Measurements from ENCODE around the gene WNT8B.

Gene WNT8B

GRCh38 chr10:100519311-100520051 lies 56.7 kb downstream of the WNT8B start, which contains the start of gene SEC31B:
Gene SEC31B (minus strand): TSS chr10:100519861. CDS start chr10:100516952, 2,909 bp downstream.
- DNase-seq (ENCODE audit: low spot score): no peak

DNA sequence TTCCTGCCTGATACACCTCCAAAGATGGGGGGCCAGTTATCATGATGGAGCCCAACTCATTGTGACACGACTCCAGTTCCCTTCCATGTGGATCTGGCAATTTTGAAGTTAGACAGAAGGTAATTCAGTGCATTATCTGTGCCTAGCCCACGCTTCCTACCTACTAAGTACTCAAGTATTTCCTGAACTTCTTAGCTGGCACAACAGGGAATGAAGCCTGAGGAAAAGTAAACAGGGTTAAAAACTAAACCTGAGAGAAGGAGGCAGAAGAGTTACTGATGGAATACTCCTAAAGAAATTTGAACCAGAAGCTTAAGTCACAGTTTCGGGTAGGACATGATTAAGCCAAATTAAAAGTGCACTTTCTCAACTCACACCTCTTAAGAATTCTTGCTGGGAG lies 58.0 kb downstream of the WNT8B start:
- DNase-seq (ENCODE audit: low spot score): no peak

GRCh38 chr10:100522107-100522801 lies 59.4 kb downstream of the WNT8B start:
- no peak for DNase-seq (ENCODE audit: low spot score)

DNA sequence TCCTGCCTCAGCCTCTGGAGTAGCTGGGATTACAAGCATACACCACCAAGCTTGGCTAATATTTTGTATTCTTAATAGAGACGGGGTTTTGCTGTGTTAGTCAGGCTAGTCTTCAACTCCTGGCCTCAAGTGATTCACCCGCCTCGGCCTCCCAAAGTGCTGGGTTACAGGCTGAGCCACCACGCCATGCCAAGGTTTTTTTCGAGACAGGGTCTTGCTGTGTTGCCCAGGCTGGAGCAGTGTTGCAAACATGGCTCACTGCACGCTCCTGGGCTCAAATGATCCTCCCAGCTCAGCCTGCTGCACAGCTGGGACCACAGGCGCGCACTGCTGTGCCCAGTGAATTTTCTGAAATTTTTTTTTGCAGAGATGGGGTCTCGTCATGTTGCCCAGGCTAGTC lies 60.1 kb downstream of the WNT8B start:
- DNase-seq (ENCODE audit: low spot score): no peak

DNA sequence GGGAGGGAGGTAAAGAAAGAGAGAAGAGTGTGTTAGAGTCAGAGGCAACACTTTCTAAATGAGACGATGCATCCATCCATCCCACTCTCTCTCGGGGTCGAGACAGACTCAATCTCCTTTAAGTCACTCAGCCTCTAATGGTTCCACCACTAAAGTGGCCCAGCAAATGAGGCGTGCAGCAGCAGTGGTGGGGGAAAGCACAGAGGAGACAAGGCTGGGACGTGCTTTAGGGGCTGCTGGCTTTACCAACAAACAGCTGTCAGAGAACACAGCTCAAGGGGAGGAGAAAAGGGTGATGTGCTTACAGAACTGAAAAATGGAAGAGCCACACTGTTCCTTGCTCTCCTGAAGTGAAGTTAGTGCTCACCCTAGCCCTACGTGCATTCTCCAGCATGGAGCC lies 61.4 kb downstream of the WNT8B start:
- DNase-seq (ENCODE audit: low spot score): no peak

DNA sequence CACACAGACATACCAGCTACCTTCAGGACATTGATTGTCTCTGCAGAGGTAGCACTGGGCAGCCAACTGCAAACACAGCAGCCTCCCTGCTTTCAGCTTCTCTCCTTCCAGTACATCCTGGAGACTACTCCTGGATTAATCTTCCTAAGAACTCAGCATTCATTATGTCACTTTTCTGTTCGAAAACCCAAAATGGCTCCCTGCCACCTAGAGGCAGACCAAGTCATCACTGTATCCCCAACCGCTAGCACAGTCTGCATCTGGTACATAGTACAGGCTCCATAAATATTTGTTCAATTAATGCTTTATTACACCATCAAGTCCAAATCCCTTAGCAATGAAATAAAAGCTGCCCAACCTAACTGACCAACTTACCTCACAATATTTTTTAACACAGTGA lies 61.8 kb downstream of the WNT8B start:
- DNase-seq (ENCODE audit: low spot score): no peak

GRCh38 chr10:100528123-100528886 lies 65.5 kb downstream of the WNT8B start:
- no peak for DNase-seq (ENCODE audit: low spot score)

DNA sequence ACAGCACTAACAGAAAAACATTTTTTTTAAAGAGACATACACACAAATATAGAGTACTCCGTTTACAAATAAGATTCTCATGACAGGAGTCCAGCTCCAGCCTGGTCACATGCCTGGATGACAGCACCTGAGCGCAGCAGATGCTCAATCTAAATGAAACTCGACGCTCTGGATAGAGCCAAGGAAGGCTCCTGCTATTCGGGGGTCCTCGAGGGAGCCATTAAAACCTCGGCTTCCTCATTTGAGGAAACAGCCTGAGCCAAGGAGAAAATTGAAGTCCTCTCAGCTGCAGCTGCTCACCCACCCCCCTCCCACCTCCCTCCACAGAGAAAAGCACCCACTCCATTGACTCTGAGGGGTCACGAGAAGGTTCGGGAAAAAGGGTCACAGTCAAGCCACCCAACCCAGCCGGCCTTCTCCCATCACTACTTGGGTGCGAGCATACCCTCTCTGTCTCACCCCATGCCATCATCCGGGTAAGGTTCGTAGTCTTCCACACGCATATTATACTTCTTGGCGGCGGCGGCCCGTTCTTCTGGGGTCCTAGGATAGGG lies 66.2 kb downstream of the WNT8B start:
- no peak for DNase-seq (ENCODE audit: low spot score)

DNA sequence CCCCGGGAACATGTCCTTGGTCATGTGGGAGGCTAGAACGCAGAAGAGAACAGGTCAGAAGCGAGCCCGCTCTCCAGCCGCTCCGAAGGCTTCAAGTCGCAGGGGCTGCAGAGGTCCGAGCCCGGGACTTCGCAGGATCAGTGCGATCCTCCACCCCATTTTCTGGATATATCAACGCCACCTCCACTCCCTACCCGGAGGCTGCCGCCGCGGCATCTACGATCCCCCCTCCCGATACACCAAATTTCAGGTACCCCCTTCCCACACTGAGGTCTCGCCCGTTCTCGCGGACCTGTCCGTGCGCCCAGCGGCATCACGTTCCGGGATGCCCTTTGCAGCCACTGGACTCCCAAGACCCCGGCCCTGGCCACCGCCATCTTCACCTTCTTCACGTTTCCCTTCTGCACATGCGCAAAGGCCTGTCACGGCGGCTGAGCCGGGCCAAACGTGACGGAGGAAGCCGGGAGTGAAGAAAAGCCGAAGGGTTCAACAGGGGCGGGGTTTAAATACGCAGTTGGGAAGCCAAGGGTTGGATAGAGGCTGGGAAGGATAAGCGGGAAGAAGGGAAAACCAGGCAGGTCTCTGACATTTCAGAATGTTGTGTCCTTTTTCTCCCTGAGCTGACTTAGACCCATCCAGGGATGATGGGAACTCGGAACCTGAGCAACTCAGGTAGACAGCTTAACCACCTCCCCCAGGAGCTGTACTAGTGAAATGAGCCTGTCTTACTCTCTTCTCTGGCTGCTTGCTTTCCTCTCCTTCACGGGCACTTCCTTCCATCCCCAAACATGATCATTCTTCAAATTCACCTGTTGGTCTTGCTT lies 66.9 kb downstream of the WNT8B start, which contains the start of gene NDUFB8:
TSS of gene NDUFB8 (minus strand) at position 397 of the 824 bp plus-strand sequence. CDS start at position 377, 20 bp downstream.
- DNase-seq (ENCODE audit: low spot score): peak; percentile 85

GRCh38 chr10:100531761-100532160 lies 69.0 kb downstream of the WNT8B start:
- no peak for DNase-seq (ENCODE audit: low spot score)
